GM18511 (cell line): ENCODE results near the gene ATP11A.
"Not testable (repeated sequence)": the region's sequence is repeated elsewhere in the genome, so short reads cannot be mapped to it uniquely, and the experiment has no call there.

Experiments
- ATAC-seq: cut with Tn5 transposase; IDR thresholded peaks from one replicate; pipeline ENCODE4 v1.9.1; 2021; ENCODE audit warnings: mild to moderate bottlenecking, moderate library complexity; ENCODE audit not compliant: unreplicated experiment

The ATP11A gene

GRCh38 chr13:112833551-112834257, 143.9 kb downstream of the ATP11A start:
- ATAC-seq, result no peak

GRCh38 chr13:112835344-112835743, 145.5 kb downstream of the ATP11A start:
- ATAC-seq, result no peak

- no peak for ATAC-seq
Measured at GRCh38 chr13:112835796-112836195, 146.0 kb downstream of the ATP11A start.

GRCh38 chr13:112836940-112837339, 147.1 kb downstream of the ATP11A start:
- ATAC-seq, result no peak

- no peak for ATAC-seq
Measured at GRCh38 chr13:112837371-112838037, 147.7 kb downstream of the ATP11A start.

GRCh38 chr13:112838038-112838841, 148.4 kb downstream of the ATP11A start:
- no peak for ATAC-seq

GRCh38 chr13:112838842-112839117, 148.9 kb downstream of the ATP11A start:
- ATAC-seq, result no peak

GRCh38 chr13:112839356-112840105, 149.7 kb downstream of the ATP11A start:
- ATAC-seq, result no peak

- ATAC-seq, result no peak
Measured at GRCh38 chr13:112840472-112841302, 150.8 kb downstream of the ATP11A start.

GRCh38 chr13:112841303-112842015, 151.6 kb downstream of the ATP11A start:
- ATAC-seq, result not testable (repeated sequence)

- no peak for ATAC-seq
Measured at GRCh38 chr13:112842343-112842856, 152.6 kb downstream of the ATP11A start.

GRCh38 chr13:112842931-112843391, 153.1 kb downstream of the ATP11A start:
- no peak for ATAC-seq

- ATAC-seq, result no peak
Measured at GRCh38 chr13:112843392-112844111, 153.7 kb downstream of the ATP11A start.

- no peak for ATAC-seq
Measured at GRCh38 chr13:112844411-112844810, 154.6 kb downstream of the ATP11A start.

GRCh38 chr13:112844879-112845278, 155.0 kb downstream of the ATP11A start:
- ATAC-seq, result no peak

GRCh38 chr13:112845511-112846144, 155.8 kb downstream of the ATP11A start:
- no peak for ATAC-seq

GRCh38 chr13:112846411-112847115, 156.7 kb downstream of the ATP11A start:
- ATAC-seq, result no peak

GRCh38 chr13:112849500-112849899, 159.7 kb downstream of the ATP11A start:
- ATAC-seq, result no peak
